Lung (tissue), 12 donors: ENCODE measurements around the gene PRKRA. TPM values are rescaled to one million over a fixed set of nuclear protein-coding genes. Genes with fewer than 3 reads are reported as not detected.
A peak's percentile ranks its signal among the peaks of the same experiment; 100 is the strongest.

Experiments
- ATAC-seq: fragments of 200-7000 bp; cut with Tn5 transposase; one replicate; pipeline ENCODE4 v1.9.1; 2020; ENCODE audit warnings: moderate number of reproducible peaks; ENCODE audit not compliant: insufficient read depth, low FRiP score
- DNase-seq, 3 donors: peaks; one replicate each; pipeline ENCODE4 v3.0.0-alpha.2; 2013 to 2017
- H3K27ac ChIP-seq, 2 donors: one replicate each; pipeline ENCODE4 v1.5.1; 2013; ENCODE audit warnings: mild to moderate bottlenecking in 2 of 2, moderate library complexity in 2 of 2, control low read depth in 1 of 2, inconsistent platforms in 1 of 2, low read depth in 1 of 2, low read length in 1 of 2
- H3K27me3 ChIP-seq, 3 donors: one replicate each; pipeline ENCODE4 v1.5.1; 2013; ENCODE audit warnings: low read length in 2 of 3; ENCODE audit not compliant: control insufficient read depth in 3 of 3, insufficient read depth in 3 of 3
- H3K36me3 ChIP-seq, 4 donors: one replicate each; pipeline ENCODE4 v1.5.1; 2013; ENCODE audit warnings: low read length in 4 of 4, mild to moderate bottlenecking in 1 of 4, moderate library complexity in 1 of 4; ENCODE audit not compliant: control insufficient read depth in 4 of 4, insufficient read depth in 4 of 4
- H3K4me1 ChIP-seq, 5 donors: one replicate each; pipeline ENCODE4 v1.5.1; 2013; ENCODE audit warnings: low read length in 5 of 5, mild to moderate bottlenecking in 2 of 5, moderate library complexity in 1 of 5; ENCODE audit not compliant: control insufficient read depth in 5 of 5, insufficient read depth in 5 of 5
- H3K4me3 ChIP-seq: one replicate; pipeline ENCODE4 v1.5.1; 2013; ENCODE audit warnings: mild to moderate bottlenecking, control low read depth, moderate library complexity
- H3K9ac ChIP-seq, 2 donors: one replicate each; pipeline ENCODE4 v1.5.1; 2013; ENCODE audit warnings: low read length in 2 of 2, control low read depth in 1 of 2; ENCODE audit not compliant: insufficient read depth in 1 of 2
- H3K9me3 ChIP-seq, 4 donors: one replicate each; pipeline ENCODE4 v1.5.1; 2013; ENCODE audit warnings: low read length in 3 of 4, mild to moderate bottlenecking in 1 of 4, moderate library complexity in 1 of 4; ENCODE audit not compliant: control insufficient read depth in 4 of 4, insufficient read depth in 3 of 4
- CTCF ChIP-seq: IDR thresholded peaks from 2 replicates; pipeline ENCODE4 v1.5.1; 2012; ENCODE audit warnings: mild to moderate bottlenecking; ENCODE audit errors: control extremely low read depth, extremely low read depth
- WGBS, 2 donors: extraction: QIAGEN DNeasy Blood & Tissue Kit; methylation state at CpG; one replicate each; pipeline ENCODE4 v1.1.7; 2013; 5-methylcytosine and 5-hydroxymethylcytosine counted together
- polyA plus RNA-seq, 2 donors: library from polyadenylated mRNA; stranded (reverse); fragments of 200-250 nt; gene quantifications; one replicate each; pipeline ENCODE4 v1.2.1, GENCODE V29; 2013
- total RNA-seq, 2 donors: library from RNA; depleted of rRNA in 1 of 2; stranded (reverse); fragments of >200 nt in 1 of 2; gene quantifications; one replicate each; pipeline ENCODE4 v1.2.1, GENCODE V29; 2014 to 2021
- donor health status: control.
- donor health status: control.
- donor health status: Bipolar disorder and iron deficiency.
- donor health status: healthy.
- donor health status: DM: yes; HTN: yes; CAD: no.

The PRKRA gene
- total and polyA plus RNA-seq, 4 donors: 26.8 to 68.5 (median 43.7) TPM

- TF ChIP-seq CTCF: no peak
- no peaks in the 10 kb centered on the region for H3K27me3 ChIP-seq
- no peak for ATAC-seq
These were observed 28.9 kb downstream of the PRKRA start for GRCh38 chr2:178422097-178422496.

GRCh38 chr2:178420463-178420999 is 30.4 kb downstream of the PRKRA start:
- 35 to 50% methylated on average over 1 of the region's 1 CpG for WGBS, 2 donors
- Histone ChIP-seq H3K36me3 (peaks cover 0 to 5% (median 0%) of the 10 kb centered on the region in 4 donors), H3K4me1 (no peaks in the 10 kb centered on the region), H3K27ac (no peak overlapping the region), H3K27me3 (no peaks in the 10 kb centered on the region), H3K4me3 (no peak overlapping the region), H3K9me3 (no peaks in the 10 kb centered on the region), H3K9ac (no peak overlapping the region)
- no peak for TF ChIP-seq CTCF
- DNase-seq (peak in 1 of 3 donors; percentile 21), ATAC-seq (no peak)

More at GRCh38 chr2:178422097-178422496, 28.9 kb downstream of the PRKRA start:
- 86 to 90% methylated on average over 3 of the region's 3 CpGs for WGBS, 2 donors
- no peak overlapping the region for H3K4me3 ChIP-seq
- H3K9ac ChIP-seq: no peak overlapping the region
- H3K27ac ChIP-seq: no peak overlapping the region
- no peaks in the 10 kb centered on the region for H3K9me3 ChIP-seq
- H3K36me3 ChIP-seq: peaks cover 0 to 5% (median 3%) of the 10 kb centered on the region in 4 donors
- no peaks in the 10 kb centered on the region for H3K4me1 ChIP-seq
- DNase-seq: no peak

- 37 to 52% methylated on average over 1 of the region's 1 CpG for WGBS, 2 donors
- H3K4me3 ChIP-seq: no peak overlapping the region
- peaks cover 0 to 11% (median 0%) of the 10 kb centered on the region in 5 donors for H3K4me1 ChIP-seq
- no peak overlapping the region for H3K9ac ChIP-seq
- TF ChIP-seq CTCF: no peak
- H3K36me3 ChIP-seq: peaks cover 0 to 5% (median 0%) of the 10 kb centered on the region in 4 donors
- no peaks in the 10 kb centered on the region for H3K27me3 ChIP-seq
- H3K9me3 ChIP-seq: no peaks in the 10 kb centered on the region
- no peak overlapping the region for H3K27ac ChIP-seq
- ATAC-seq: no peak
- peak in 2 of 3 donors; percentile 38 to 55 for DNase-seq
These were observed 31.9 kb downstream of the PRKRA start for GRCh38 chr2:178419123-178419522.

DNA sequence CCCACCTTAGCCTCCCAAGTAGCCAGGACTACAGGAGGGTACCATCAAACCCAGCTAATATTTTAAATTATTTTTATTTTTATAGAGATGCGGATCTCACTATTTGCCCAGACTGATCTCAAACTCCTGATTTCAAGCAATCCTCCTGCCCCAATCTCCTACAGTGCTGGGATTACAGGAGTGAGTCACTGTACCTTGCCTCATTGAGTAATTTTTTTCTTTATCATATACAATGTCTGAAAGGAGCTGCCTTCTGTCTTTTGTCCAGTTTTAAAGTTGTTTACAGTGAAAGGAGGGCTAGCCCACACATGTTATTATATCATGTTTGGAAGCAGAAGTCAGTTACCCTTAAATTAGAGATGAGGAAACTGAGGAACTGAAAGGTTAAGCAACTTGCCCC is 32.5 kb downstream of the PRKRA start:
- peaks cover 0 to 12% (median 0%) of the 10 kb centered on the region in 5 donors for H3K4me1 ChIP-seq
- WGBS, 2 donors: 96 to 100% methylated on average over 1 of the region's 1 CpG
- H3K36me3 ChIP-seq: peaks cover 0 to 5% (median 0%) of the 10 kb centered on the region in 4 donors

More for the DNA sequence above, 32.5 kb downstream of the PRKRA start:
- Histone ChIP-seq H3K9me3 (no peaks in the 10 kb centered on the region), H3K27ac (no peak overlapping the region), H3K9ac (no peak overlapping the region), H3K27me3 (no peaks in the 10 kb centered on the region), H3K4me3 (no peak overlapping the region)
- DNase-seq (no peak), ATAC-seq (no peak)
- TF ChIP-seq CTCF: no peak
